Measurements from ENCODE around the gene BLOC1S3.

BLOC1S3 gene, protein sequence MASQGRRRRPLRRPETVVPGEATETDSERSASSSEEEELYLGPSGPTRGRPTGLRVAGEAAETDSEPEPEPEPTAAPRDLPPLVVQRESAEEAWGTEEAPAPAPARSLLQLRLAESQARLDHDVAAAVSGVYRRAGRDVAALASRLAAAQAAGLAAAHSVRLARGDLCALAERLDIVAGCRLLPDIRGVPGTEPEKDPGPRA

DNA sequence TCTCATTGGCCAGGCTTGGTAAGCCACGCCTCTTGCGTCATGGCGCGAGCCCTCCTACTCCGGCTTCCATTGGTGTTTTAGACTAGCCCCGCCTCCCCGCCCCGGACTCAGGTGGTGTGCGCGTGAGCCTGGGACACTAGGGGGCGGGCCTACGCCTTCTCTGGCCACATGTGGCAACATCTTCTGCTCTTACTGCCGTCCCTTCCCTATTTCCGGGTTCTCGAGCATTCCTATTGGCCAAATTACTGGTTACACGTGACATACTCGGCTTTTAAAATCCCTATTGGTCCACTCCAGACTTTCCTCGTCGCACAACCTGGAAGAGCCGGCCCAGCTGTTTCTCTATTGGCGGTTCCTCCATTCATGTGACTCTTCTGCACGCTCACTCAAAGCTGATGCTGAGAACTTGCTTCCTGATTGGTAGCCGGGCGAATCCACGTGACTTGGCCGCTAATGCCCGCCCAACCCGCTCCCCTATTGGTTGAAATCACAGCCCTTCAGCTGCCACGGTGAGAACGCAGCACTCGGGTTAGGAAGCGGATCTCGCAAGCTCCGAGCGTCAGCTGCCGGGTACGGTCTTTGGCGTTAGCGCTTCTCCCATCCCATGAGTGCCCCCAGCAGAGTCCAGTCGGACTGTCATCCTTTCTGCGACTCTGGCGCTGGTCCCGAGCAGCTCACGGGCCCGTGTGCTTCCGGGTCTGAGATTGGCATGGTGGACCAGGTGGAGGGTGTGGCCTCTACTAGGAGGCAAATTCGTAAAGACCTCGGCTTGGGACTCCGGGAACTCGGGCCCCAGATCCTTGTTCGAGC, at the start of gene BLOC1S3:
BLOC1S3 (plus strand) TSS at position 523 of the 810 bp plus-strand sequence. CDS start 513 bp downstream, outside the sequence.
- H3K9me3 ChIP-seq = no peaks in the 10 kb centered on the region
- peak within 1 kb of the TSS; percentile 75 for H3K4me3 ChIP-seq
- peak; percentile 100 for DNase-seq (ENCODE audit: low spot score in 2 of 2)
- in situ Hi-C loops (cut with MboI; ENCODE audit: low sequenced_read_pairs) = no loop called here
- H3K36me3 ChIP-seq (replicated peaks) = peaks cover 8% of the 10 kb centered on the region; the same call in 1 of the 2 replicates
- H3K4me1 ChIP-seq = peaks cover 4% of the 10 kb centered on the region
- H3K27me3 ChIP-seq (ENCODE audit: low read depth) = no peaks in the 10 kb centered on the region

DNA sequence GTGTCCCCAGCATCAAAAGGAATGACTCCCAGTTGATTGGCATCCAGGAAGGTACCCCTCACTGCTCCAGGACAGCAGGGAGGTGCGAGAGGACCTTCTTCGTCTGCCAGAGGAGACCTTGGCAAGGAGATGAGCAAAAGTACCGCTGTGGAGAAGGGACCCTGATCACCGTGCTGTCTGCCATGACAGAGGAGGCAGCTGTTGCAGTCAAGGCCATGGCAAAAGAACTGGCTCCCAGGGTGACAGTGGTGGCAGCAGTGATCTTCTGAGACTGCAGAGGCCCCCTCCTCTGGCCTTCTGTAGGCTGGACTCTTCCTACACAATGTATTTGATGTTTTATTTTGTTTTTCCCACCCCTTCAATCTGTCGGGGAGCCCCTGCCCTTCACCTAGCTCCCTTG, 49.8 kb upstream of the BLOC1S3 start:
- in situ Hi-C loops (cut with MboI; ENCODE audit: low sequenced_read_pairs) = no loop called here
- peaks cover under 1% of the 10 kb centered on the region; the same call in 1 of the 2 replicates for H3K4me1 ChIP-seq
- no peak overlapping the region for H3K4me3 ChIP-seq
- H3K9me3 ChIP-seq = no peaks in the 10 kb centered on the region
- no peak for DNase-seq (ENCODE audit: low spot score in 2 of 2)
- no peaks in the 10 kb centered on the region for H3K27me3 ChIP-seq (ENCODE audit: low read depth)
- H3K36me3 ChIP-seq (replicated peaks) = no peaks in the 10 kb centered on the region

DNA sequence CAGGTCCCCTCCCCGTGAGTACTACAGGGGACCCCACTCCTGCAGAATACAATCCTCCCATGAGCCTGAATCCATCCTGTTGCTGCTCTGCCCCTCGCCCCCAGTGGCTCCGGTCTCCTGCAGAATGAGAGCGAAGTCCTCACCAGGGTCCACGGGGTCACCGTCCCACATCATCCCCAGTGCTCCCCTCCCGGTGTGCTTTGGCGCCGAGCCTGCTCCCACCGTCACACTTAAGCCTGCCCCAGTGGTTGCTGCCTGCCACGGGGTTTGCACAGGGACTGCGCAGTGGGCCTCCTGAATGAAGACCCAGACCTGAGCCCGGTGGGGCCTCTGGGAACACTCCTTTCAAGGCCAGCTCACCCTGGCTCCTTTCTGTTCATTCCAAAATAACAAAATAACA, 48.3 kb upstream of the BLOC1S3 start:
- Histone ChIP-seq H3K36me3 (replicated peaks) (no peaks in the 10 kb centered on the region), H3K4me1 (no peaks in the 10 kb centered on the region), H3K4me3 (no peak overlapping the region), H3K27me3 (ENCODE audit: low read depth) (no peaks in the 10 kb centered on the region), H3K9me3 (no peaks in the 10 kb centered on the region)
- in situ Hi-C loops (cut with MboI; ENCODE audit: low sequenced_read_pairs) = no loop called here
- DNase-seq (ENCODE audit: low spot score in 2 of 2) = no peak

DNA sequence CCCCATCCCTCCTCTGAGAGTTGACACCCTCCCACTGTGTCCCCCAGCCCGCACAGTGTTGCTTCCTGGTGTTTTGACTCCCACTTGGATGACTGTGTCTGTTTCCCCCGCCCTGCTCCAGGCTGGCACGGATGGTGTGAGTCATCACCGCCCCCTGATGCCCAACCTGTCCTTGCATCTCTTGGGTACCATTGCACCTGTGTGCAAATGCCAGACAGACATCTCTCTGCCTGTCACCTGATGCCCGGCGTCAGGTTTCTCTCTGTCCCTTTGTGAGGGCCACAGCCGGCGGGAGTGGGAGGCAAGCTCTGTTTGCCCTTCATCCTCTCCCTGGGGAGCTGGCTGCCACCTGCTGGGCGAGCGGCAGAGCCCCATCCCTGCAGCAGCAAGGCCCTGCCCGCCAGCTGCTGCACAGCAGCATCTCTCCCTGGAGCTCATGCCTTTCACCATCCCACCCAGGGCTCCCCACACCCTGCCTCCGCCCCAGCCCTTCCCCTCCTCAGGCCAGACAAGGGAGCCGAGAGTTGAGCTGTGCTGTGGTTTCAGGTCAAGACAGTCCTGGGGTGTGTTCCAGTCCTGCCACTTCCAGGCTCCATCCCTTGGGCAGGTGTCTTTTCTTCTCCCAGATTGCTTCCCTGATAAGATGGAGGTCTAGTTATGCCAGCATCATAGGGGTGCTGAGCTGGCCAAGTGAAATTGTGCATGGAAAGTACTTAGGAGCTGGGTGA, 47.5 kb upstream of the BLOC1S3 start:
- Histone ChIP-seq H3K36me3 (replicated peaks) (no peaks in the 10 kb centered on the region), H3K4me3 (no peak overlapping the region), H3K27me3 (ENCODE audit: low read depth) (no peaks in the 10 kb centered on the region), H3K9me3 (no peaks in the 10 kb centered on the region), H3K4me1 (no peaks in the 10 kb centered on the region)
- peak in 1 of 2 experiments; percentile 41 for DNase-seq (ENCODE audit: low spot score in 2 of 2)
- in situ Hi-C loops (cut with MboI; ENCODE audit: low sequenced_read_pairs) = no loop called here

DNA sequence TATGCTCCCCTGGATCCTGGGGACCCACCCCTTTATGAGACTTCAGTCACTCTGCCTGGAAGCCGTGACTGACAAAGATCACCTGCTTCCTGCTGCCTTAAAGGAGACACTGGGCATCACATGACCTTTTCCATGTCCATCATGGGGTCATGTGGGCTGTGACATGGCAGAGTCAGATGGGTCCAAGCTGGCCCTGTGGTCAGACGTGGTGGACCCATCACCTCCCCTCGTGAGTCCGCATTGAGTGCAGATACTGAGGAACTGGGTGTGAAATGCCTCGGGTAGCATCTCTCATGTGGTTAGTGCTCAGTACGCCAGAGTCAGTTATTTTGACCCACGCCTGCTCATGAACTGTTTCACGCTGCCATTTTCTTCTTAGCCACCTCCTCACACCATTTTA, 44.9 kb upstream of the BLOC1S3 start:
- in situ Hi-C loops (cut with MboI; ENCODE audit: low sequenced_read_pairs) = no loop called here
- H3K9me3 ChIP-seq = no peaks in the 10 kb centered on the region
- DNase-seq (ENCODE audit: low spot score in 2 of 2) = no peak
- H3K4me3 ChIP-seq = no peak overlapping the region
- no peaks in the 10 kb centered on the region for H3K36me3 ChIP-seq (replicated peaks)
- no peaks in the 10 kb centered on the region for H3K4me1 ChIP-seq
- H3K27me3 ChIP-seq (ENCODE audit: low read depth) = no peaks in the 10 kb centered on the region

DNA sequence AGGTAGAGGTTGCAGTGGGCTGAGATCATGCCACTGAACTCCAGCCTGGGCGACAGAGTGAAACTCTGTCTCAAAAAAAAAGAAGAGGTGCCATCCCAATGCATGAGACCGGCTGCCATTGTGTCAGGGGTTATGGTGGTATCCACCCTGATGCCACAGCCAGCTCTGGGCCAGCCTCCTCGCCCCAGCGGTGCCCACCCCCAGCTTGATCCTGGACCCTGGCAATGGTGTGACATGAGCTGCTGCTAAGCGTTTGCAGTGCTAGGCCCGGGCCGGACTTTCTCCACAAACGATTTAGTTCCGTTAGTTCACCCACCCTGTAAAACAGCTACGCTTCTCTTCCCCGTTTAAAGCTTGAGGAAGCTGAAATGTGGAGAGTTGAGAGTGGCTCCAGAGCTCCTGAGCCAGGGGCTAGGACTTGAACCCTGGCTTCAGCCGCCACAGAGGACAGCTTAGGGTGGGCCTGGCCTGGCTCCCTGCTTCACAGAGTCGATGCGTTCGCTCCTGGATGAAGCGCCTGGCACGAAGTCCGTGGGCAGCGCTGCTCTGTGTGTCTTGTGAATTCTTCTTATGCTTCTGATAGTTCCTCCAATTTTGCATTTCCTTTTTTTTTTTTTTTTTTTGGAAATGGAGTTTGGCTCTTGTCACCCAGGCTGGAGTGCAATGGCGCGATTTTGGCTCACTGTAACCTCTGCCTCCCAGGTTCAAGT, 43.3 kb upstream of the BLOC1S3 start:
- no peak for DNase-seq (ENCODE audit: low spot score in 2 of 2)
- H3K4me1 ChIP-seq = no peaks in the 10 kb centered on the region
- in situ Hi-C loops (cut with MboI; ENCODE audit: low sequenced_read_pairs) = no loop called here
- H3K4me3 ChIP-seq = no peak overlapping the region
- no peaks in the 10 kb centered on the region for H3K9me3 ChIP-seq
- no peaks in the 10 kb centered on the region for H3K27me3 ChIP-seq (ENCODE audit: low read depth)
- H3K36me3 ChIP-seq (replicated peaks) = no peaks in the 10 kb centered on the region

DNA sequence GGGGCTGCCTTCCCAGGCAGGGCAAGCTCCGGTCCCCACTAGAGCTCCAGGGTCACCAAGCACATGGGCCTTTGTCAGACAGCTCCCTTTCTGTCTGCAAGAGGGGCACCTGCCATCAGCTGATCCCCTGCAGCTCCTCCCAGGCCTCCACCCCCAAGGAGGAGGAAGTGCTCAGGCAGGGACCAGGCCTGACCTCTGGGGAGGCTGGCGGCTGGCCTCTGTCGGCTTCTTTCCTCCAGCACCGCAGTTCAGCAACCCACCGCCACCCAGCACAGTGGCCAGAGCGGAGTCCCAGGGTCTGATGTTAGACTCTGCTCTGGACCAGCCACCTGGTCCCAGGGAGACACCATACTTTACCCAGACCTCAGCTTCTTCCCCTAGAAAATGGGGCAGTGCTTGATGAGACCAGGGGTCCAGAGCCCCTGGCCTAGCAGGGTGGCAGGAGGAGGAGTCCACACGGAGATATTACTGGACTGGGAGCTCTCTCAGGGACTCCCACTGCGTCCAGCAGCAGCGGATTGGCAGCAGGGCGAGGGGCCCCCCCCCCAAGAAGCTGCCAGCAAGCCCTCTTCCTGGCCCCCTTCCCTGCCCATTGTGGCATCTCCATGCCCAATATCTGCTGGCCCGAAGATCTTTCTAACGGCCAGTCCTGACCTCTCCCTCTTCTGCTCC, 41.9 kb upstream of the BLOC1S3 start:
- in situ Hi-C loops (cut with MboI; ENCODE audit: low sequenced_read_pairs) = no loop called here
- H3K4me3 ChIP-seq = no peak overlapping the region
- H3K4me1 ChIP-seq = no peaks in the 10 kb centered on the region
- peaks cover 6% of the 10 kb centered on the region for H3K36me3 ChIP-seq (replicated peaks)
- no peaks in the 10 kb centered on the region for H3K27me3 ChIP-seq (ENCODE audit: low read depth)
- DNase-seq (ENCODE audit: low spot score in 2 of 2) = no peak
- H3K9me3 ChIP-seq = no peaks in the 10 kb centered on the region

DNA sequence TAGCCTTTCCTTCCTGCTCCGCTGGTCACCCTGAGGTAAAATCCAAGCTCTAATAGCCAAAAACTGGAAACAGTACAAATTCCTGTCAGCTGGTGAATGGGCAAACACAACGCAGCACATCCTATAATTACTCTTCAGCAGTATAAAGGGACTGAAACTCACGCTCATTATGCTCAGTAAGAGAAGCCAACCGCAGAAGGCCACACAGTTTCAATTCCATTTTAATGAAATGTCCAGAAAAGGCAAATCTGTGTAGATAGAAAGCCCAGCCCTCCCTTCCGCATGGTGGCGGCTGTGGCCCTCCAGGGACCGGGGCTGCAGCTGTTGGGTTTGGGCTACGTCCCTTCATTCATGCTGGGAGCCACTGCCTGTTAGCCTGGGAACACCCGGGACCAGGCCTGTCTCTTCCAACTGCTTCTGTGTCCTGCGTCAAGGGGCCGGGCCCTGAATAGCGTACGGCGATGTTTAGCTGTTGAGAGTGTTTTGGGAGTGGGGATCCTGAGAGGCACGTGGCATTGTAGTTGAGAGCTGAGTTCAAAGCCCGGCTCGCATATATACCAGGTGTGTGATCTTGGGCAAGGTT, 41.3 kb upstream of the BLOC1S3 start:
- Histone ChIP-seq H3K27me3 (ENCODE audit: low read depth) (no peaks in the 10 kb centered on the region), H3K9me3 (no peaks in the 10 kb centered on the region), H3K36me3 (replicated peaks) (peaks cover 8% of the 10 kb centered on the region), H3K4me1 (no peaks in the 10 kb centered on the region), H3K4me3 (no peak overlapping the region)
- no peak for DNase-seq (ENCODE audit: low spot score in 2 of 2)
- in situ Hi-C loops (cut with MboI; ENCODE audit: low sequenced_read_pairs) = no loop called here

DNA sequence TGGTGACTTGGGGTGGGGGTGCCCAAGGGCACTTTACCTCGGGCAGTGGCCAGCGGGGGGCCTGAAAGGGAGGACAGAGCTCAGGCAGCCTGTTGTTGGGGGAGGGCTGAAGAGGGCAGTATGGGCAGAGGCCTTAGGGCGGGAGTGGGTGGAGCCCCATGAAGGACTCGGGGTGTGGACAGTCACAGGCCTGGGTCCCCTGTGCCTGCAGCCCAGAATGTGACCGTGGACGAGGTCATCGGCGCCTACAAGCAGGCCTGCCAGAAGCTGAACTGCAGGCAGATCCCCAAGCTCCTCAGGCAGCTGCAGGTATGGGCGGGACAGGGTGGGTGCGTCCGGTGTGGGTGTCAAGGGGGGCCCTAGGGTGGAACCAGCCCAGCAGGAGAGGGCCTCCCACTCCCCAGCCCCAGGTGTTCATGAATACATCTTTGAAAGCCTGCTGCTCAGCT, 40.3 kb upstream of the BLOC1S3 start:
- in situ Hi-C loops (cut with MboI; ENCODE audit: low sequenced_read_pairs) = no loop called here
- H3K27me3 ChIP-seq (ENCODE audit: low read depth) = no peaks in the 10 kb centered on the region
- DNase-seq (ENCODE audit: low spot score in 2 of 2) = no peak
- H3K4me1 ChIP-seq = no peaks in the 10 kb centered on the region
- H3K9me3 ChIP-seq = no peaks in the 10 kb centered on the region
- peaks cover 10% of the 10 kb centered on the region for H3K36me3 ChIP-seq (replicated peaks)
- no peak overlapping the region for H3K4me3 ChIP-seq

DNA sequence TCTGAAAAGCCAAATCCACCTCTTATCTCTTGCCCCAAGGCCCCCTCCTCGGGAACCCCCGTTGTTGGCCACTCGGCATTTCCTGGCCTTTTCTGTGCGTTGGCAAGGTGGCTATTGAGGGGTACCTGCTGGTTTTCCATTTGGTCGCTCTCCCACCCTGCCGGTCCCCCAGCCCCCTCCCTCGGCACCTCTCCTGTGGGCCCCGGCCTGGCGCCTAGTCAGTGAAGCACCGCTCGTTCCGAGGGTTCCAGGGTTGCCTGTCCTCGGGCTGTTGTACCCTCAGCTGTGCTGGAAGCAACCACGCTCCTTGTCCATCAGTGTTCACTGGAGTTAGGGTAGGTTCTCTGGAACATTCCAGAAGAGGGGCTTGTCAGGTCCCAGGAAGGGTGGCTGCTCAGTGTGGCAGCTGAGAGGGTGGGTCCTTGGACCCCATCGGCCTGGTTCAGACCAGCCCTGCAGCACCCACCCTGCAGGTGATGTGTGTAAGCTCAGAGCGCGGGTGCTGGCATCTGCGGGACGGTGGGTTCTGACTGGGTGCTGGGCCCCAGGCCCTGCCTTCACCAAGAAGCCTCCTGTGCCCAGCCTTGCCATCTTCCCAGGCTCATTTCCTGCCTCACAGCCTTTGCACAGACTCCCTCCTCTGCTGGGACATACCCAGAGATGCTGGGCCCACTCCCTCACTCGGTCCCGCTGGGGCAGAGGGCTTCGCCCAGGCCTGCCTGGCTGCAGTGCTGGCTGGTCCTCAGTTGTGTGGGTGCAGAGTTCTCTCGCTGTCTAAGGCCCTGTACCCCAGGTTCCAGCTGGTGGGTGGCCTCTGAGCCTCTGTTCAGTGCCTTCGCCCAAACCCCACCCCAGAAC, 39.1 kb upstream of the BLOC1S3 start:
- in situ Hi-C loops (cut with MboI; ENCODE audit: low sequenced_read_pairs) = no loop called here
- H3K9me3 ChIP-seq = no peaks in the 10 kb centered on the region
- H3K4me1 ChIP-seq = no peaks in the 10 kb centered on the region
- H3K36me3 ChIP-seq (replicated peaks) = peaks cover 10% of the 10 kb centered on the region
- no peak for DNase-seq (ENCODE audit: low spot score in 2 of 2)
- H3K4me3 ChIP-seq = no peak overlapping the region
- H3K27me3 ChIP-seq (ENCODE audit: low read depth) = no peaks in the 10 kb centered on the region

DNA sequence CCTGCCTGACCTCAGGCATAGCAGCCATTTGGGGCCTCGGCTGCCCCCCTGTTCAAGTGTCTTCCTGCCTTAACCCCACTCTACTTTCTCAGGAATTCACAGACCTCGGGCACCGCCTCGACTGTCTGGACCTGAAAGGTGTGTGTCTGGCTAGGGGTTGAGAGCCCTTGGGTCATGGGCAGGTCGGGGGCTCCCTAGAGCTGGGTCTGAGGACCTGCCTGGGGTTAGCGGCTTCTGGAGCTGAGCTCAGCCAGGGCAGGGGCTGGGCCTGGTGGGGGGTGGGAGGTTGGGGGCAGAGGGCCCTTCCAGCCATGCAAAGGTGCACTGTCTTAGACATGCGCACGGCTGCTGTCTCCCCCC, 38.5 kb upstream of the BLOC1S3 start:
- no peaks in the 10 kb centered on the region for H3K4me1 ChIP-seq
- in situ Hi-C loops (cut with MboI; ENCODE audit: low sequenced_read_pairs) = no loop called here
- H3K27me3 ChIP-seq (ENCODE audit: low read depth) = no peaks in the 10 kb centered on the region
- H3K9me3 ChIP-seq = no peaks in the 10 kb centered on the region
- no peak overlapping the region for H3K4me3 ChIP-seq
- peaks cover 10% of the 10 kb centered on the region for H3K36me3 ChIP-seq (replicated peaks)
- no peak for DNase-seq (ENCODE audit: low spot score in 2 of 2)

DNA sequence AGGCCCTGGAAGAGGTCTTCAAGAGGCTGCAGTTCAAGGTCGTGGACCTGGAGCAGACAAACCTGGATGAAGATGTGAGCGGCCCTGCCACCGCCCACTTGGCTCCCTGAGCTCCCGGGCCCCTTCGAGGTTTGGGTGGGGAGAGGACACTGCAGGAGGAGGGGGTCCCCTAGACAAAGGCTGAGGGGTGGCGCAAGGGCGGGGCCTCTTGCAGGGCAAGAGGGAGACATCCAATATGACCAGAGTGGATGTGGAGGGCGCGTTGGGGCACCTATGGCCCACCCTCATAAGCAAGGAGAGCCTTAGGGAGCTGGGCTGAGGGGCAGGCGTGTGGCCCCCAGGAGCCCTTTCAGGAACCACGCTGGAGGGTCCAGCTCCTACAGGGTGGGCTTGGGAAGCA, 38.1 kb upstream of the BLOC1S3 start:
- Histone ChIP-seq H3K9me3 (no peaks in the 10 kb centered on the region), H3K4me3 (no peak overlapping the region), H3K27me3 (ENCODE audit: low read depth) (no peaks in the 10 kb centered on the region), H3K36me3 (replicated peaks) (peaks cover 10% of the 10 kb centered on the region), H3K4me1 (no peaks in the 10 kb centered on the region)
- DNase-seq (ENCODE audit: low spot score in 2 of 2) = no peak
- in situ Hi-C loops (cut with MboI; ENCODE audit: low sequenced_read_pairs) = no loop called here

Data from HAP-1 (cell line).